ENCODE results near the gene SLC23A1. TPM values are rescaled to one million over a fixed set of nuclear protein-coding genes. Genes with fewer than 3 reads are reported as not detected.

SLC23A1 gene
- total and polyA plus RNA-seq, 9 of the 15 experiments (the other 6 are each of a cell fraction or from before 2014, with no cell fraction given): 0.03 to 0.20 (median 0.05) TPM; not detected in 5

- ChIA-PET POLR2A (interaction anchor here (1.0 kb wide), 1 partner anchor 249 kb away, joined by 3 read pairs; no protein-coding TSS in a partner anchor), CTCF (ENCODE audit: low intra/inter-chr PET ratio) (no interaction called here)
- Histone ChIP-seq H3K27me3 (ENCODE audit: control insufficient read depth in 2 of 2, insufficient read depth in 2 of 2, low read length in 2 of 2) (no peaks in the 10 kb centered on the region), H3K4me3 (no peak overlapping the region), H3K4me1 (replicated peaks in 1 of 2; ENCODE audit: control insufficient read depth in 2 of 2, insufficient read depth in 2 of 2, low read length in 2 of 2) (peaks cover 18 to 47% of the 10 kb centered on the region in 2 experiments; a peak in 4 of 5 replicates), H3K79me2 (ENCODE audit: control insufficient read depth, insufficient read depth, low read length) (no peaks in the 10 kb centered on the region), H3K9me3 (replicated peaks; ENCODE audit: control insufficient read depth, insufficient read depth, low read depth, low read length) (no peaks in the 10 kb centered on the region), H3K4me2 (ENCODE audit: insufficient read depth, low read length) (no peak overlapping the region), H3K27ac (ENCODE audit: extremely low read depth, low read depth, low read length) (no peak overlapping the region), H3K36me3 (ENCODE audit: control insufficient read depth, insufficient read depth, low read length) (no peaks in the 10 kb centered on the region), H3K9ac (ENCODE audit: insufficient read depth in 1 of 2, low read depth in 2 of 2, low read length in 2 of 2) (peak overlapping the region in 1 of 2 experiments; percentile 41; a peak in 2 of 4 replicates), H2AFZ (ENCODE audit: low read depth, low read length) (no peak overlapping the region), H3K9me1 (ENCODE audit: control insufficient read depth, insufficient read depth, low read length) (no peaks in the 10 kb centered on the region), H4K20me1 (replicated peaks; ENCODE audit: control insufficient read depth, insufficient read depth, low read length) (no peaks in the 10 kb centered on the region)
- intact Hi-C loops (cut with micrococcal nuclease) (no loop called here), in situ Hi-C loops (cut with MboI) (no loop called here)
- DNase-seq (ENCODE audit: extremely low read depth in 1 of 4, low spot score in 3 of 4) (peak in 1 of 4 experiments; percentile 4), ATAC-seq (no peak), FAIRE-seq (no peak)
- TF ChIP-seq ZC3H8 (IDR thresholded peaks at IDR 0.05): no peak
- 64% methylated on average over 13 of the region's 13 CpGs for WGBS (ENCODE audit: insufficient coverage, low coverage, missing lambda C conversion rate)
- no TSS peak for BruUV-seq (replicated peaks)
Observed at GRCh38 chr5:139378941-139379361, 4.1 kb downstream of the SLC23A1 start.

- Histone ChIP-seq H3K27ac (ENCODE audit: extremely low read depth, low read depth, low read length) (no peak overlapping the region), H3K79me2 (ENCODE audit: control insufficient read depth, insufficient read depth, low read length) (no peaks in the 10 kb centered on the region), H3K9me3 (replicated peaks; ENCODE audit: control insufficient read depth, insufficient read depth, low read depth, low read length) (no peaks in the 10 kb centered on the region), H3K4me3 (no peak overlapping the region), H3K36me3 (ENCODE audit: control insufficient read depth, insufficient read depth, low read length) (no peaks in the 10 kb centered on the region), H3K4me1 (replicated peaks in 1 of 2; ENCODE audit: control insufficient read depth in 2 of 2, insufficient read depth in 2 of 2, low read length in 2 of 2) (peaks cover 13 to 41% of the 10 kb centered on the region in 2 experiments; a peak in 4 of 5 replicates), H2AFZ (ENCODE audit: low read depth, low read length) (no peak overlapping the region), H3K9ac (ENCODE audit: insufficient read depth in 1 of 2, low read depth in 2 of 2, low read length in 2 of 2) (peak overlapping the region in 1 of 2 experiments; percentile 78; a peak in 1 of 4 replicates), H3K9me1 (ENCODE audit: control insufficient read depth, insufficient read depth, low read length) (no peaks in the 10 kb centered on the region), H3K27me3 (ENCODE audit: control insufficient read depth in 2 of 2, insufficient read depth in 2 of 2, low read length in 2 of 2) (no peaks in the 10 kb centered on the region), H4K20me1 (replicated peaks; ENCODE audit: control insufficient read depth, insufficient read depth, low read length) (no peaks in the 10 kb centered on the region), H3K4me2 (ENCODE audit: insufficient read depth, low read length) (no peak overlapping the region)
- ChIA-PET POLR2A (interaction anchor here (0.7 to 1.0 kb wide), 2 partner anchors 10 to 250 kb away, joined by 3 read pairs; no protein-coding TSS in a partner anchor), CTCF (ENCODE audit: low intra/inter-chr PET ratio) (no interaction called here)
- ATAC-seq (peak; percentile 39; the same call in 2 of the 3 replicates), DNase-seq (ENCODE audit: extremely low read depth in 1 of 4, low spot score in 3 of 4) (peak in 2 of 4 experiments; percentile 54 to 60), FAIRE-seq (no peak)
- in situ Hi-C loops (cut with MboI) (no loop called here), intact Hi-C loops (cut with micrococcal nuclease) (no loop called here)
- BruUV-seq (replicated peaks): no TSS peak
- TF ChIP-seq POLR2G (IDR thresholded peaks at IDR 0.05; ENCODE audit: low read depth, low read length) (0 out of 2 replicates have a peak, but pooled peaks have one; percentile 28), SOX6 (IDR thresholded peaks at IDR 0.05) (no peak), ZBTB33 (CRISPR knock-in tag; IDR thresholded peaks at IDR 0.05) (peak; percentile 47; the same call in 1 of the 2 replicates)
- WGBS (ENCODE audit: insufficient coverage, low coverage, missing lambda C conversion rate): 77% methylated on average over 30 of the region's 47 CpGs
Observed at GRCh38 chr5:139378101-139378825, 4.8 kb downstream of the SLC23A1 start.
